RWPE2 (cell line): ENCODE data around the gene CCDC9B.

Experiments used
- ATAC-seq: fragments of 200-7000 bp; cut with Tn5 transposase; 3 replicates; pipeline ENCODE4 v1.9.1; 2021; ENCODE audit warnings: low read depth
- DNase-seq: peaks from one replicate; pipeline ENCODE4 v3.0.0-alpha.2; 2020; ENCODE audit warnings: low spot score
- H3K27ac ChIP-seq: fragments of 450-650 bp; 2 replicates; pipeline ENCODE4 v1.5.1; 2017; ENCODE audit warnings: mild to moderate bottlenecking; ENCODE audit not compliant: poor library complexity, severe bottlenecking
- H3K27me3 ChIP-seq: fragments of 250-450 bp; sonication (Bioruptor Pico); 2 replicates; pipeline ENCODE4 v1.5.1; 2021; ENCODE audit warnings: mild to moderate bottlenecking, moderate library complexity; ENCODE audit not compliant: insufficient read depth, poor library complexity, severe bottlenecking
- H3K36me3 ChIP-seq: fragments of 250-450 bp; sonication (Bioruptor Pico); 2 replicates; pipeline ENCODE4 v1.5.1; 2020; ENCODE audit warnings: low read depth, mild to moderate bottlenecking, moderate library complexity
- H3K4me1 ChIP-seq: fragments of 250-450 bp; sonication (Bioruptor Pico); 2 replicates; pipeline ENCODE4 v1.5.1; 2021; ENCODE audit warnings: mild to moderate bottlenecking, moderate library complexity; ENCODE audit not compliant: insufficient read depth, poor library complexity, severe bottlenecking
- H3K4me3 ChIP-seq: fragments of 250-450 bp; sonication (Bioruptor Pico); 2 replicates; pipeline ENCODE4 v1.5.1; 2021; ENCODE audit warnings: mild to moderate bottlenecking, moderate library complexity; ENCODE audit not compliant: severe bottlenecking
- H3K9me3 ChIP-seq: fragments of 250-450 bp; sonication (Bioruptor Pico); 2 replicates; pipeline ENCODE4 v1.5.1; 2021; ENCODE audit warnings: mild to moderate bottlenecking, moderate library complexity; ENCODE audit not compliant: severe bottlenecking
- CTCF ChIP-seq: fragments of 450-650 bp; IDR thresholded peaks from one replicate; pipeline ENCODE4 v1.5.1; 2017; ENCODE audit warnings: mild to moderate bottlenecking, moderate library complexity; ENCODE audit not compliant: poor library complexity, severe bottlenecking

CCDC9B gene

GRCh38 chr15:40342416-40343320 is 1.9 kb upstream of the CCDC9B start:
- ATAC-seq (peak; percentile 23), DNase-seq (no peak)
- peak overlapping the region; percentile 97 for H3K27ac ChIP-seq
- peaks cover 59% of the 10 kb centered on the region for H3K4me1 ChIP-seq
- no peak overlapping the region for H3K4me3 ChIP-seq
- H3K36me3 ChIP-seq = peaks cover 16% of the 10 kb centered on the region
- no peaks in the 10 kb centered on the region for H3K9me3 ChIP-seq
- no peaks in the 10 kb centered on the region for H3K27me3 ChIP-seq
- no peak for TF ChIP-seq CTCF

DNA sequence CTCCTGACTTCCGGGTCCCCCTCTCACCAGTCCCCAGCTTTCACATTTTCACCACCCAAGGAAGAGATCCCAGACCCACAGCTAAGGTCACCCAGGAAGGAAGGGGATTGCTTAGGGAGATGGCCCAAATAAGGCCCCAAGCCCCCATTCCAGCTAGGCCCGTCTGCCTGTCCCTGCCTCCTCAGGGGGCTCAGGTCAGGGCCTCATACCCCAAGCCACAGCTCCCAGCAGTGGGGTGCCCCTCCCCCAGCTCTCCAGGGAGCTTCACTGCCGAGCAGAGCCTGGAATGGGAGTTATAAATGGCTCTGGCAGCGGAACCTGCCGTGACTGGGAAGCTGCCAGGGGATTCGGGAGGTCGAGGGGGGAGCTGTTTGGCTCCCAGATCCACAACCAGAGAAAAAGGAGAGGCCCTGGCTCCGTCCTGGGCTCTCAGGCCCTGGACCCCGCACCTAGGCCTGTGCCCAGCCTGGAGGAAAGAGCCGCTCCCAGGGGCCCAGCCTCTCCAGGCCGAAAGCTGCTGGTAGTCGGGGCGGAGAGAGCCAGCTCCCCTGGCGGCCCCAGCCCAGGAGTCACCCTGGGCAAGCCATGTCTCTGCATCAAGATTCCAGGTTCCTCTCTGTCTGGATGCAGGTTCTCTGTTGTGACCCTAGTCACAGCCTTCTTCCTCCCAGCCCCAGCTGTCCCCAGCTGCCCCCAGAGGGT is 550 bp downstream of the CCDC9B start:
- H3K4me3 ChIP-seq = peak overlapping the region; percentile 39
- H3K4me1 ChIP-seq = peaks cover 57% of the 10 kb centered on the region
- no peaks in the 10 kb centered on the region for H3K9me3 ChIP-seq
- TF ChIP-seq CTCF = no peak
- DNase-seq = peak; percentile 78
- peaks cover 40% of the 10 kb centered on the region for H3K36me3 ChIP-seq
- ATAC-seq = peak; percentile 9
- no peaks in the 10 kb centered on the region for H3K27me3 ChIP-seq
- peak overlapping the region; percentile 97 for H3K27ac ChIP-seq

- Histone ChIP-seq H3K27me3 (no peaks in the 10 kb centered on the region), H3K27ac (peak overlapping the region; percentile 97), H3K9me3 (no peaks in the 10 kb centered on the region), H3K4me3 (peak overlapping the region; percentile 39), H3K36me3 (peaks cover 40% of the 10 kb centered on the region), H3K4me1 (peaks cover 57% of the 10 kb centered on the region)
- TF ChIP-seq CTCF = peak; percentile 55
- no peak for ATAC-seq
- DNase-seq = peak; percentile 72
These were observed 1.2 kb downstream of the CCDC9B start for GRCh38 chr15:40339621-40339945.

GRCh38 chr15:40338921-40339620 is 1.7 kb downstream of the CCDC9B start:
- H3K27me3 ChIP-seq = no peaks in the 10 kb centered on the region
- DNase-seq (peak; percentile 95), ATAC-seq (peak; percentile 60)
- H3K4me3 ChIP-seq = peak overlapping the region; percentile 39
- peaks cover 53% of the 10 kb centered on the region for H3K4me1 ChIP-seq
- H3K9me3 ChIP-seq = no peaks in the 10 kb centered on the region
- TF ChIP-seq CTCF = no peak
- peaks cover 40% of the 10 kb centered on the region for H3K36me3 ChIP-seq
- peak overlapping the region; percentile 97 for H3K27ac ChIP-seq
